ENCODE data around the gene NUDT14.

The NUDT14 gene

GRCh38 chr14:105146181-105146975 is 34.7 kb downstream of the NUDT14 start:
- no peak for DNase-seq (ENCODE audit: low read depth)

- DNase-seq (ENCODE audit: low read depth) = no peak
Observed at GRCh38 chr14:105145381-105146180, 35.5 kb downstream of the NUDT14 start.

DNA sequence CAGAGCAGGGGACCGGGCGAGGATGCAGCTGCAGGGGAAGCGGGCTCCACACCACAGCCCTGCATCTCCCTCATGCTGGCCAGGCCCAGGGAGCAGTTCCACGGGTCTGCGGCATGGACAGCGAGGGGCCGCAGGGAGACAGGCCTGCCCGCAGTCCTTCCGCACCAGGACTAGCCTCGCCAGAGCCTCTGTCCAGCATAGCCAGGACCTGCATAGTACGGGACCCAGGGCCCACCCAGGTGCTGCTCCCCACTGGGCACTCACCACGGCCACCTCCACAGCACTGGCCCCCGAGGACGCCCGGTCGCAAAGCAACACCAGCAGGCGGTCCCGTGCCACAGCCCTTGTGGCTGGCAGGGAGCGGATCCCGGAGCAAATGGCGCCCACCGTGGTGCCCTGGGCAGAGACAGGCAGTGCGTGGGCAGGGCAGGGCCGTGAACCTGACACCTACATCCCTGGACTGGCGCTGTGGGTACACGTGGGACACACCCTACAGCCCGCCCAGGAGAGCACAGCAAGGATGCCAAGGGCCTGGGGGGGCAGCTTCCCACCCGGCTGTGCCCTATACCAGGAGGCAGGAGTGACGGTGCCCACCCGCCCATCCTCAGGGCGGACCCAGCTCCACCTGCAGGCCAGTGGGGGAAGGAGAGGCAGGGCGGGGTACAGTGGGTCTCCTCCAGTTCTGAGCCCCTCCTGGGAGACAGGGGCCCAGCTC is 36.3 kb downstream of the NUDT14 start:
- no peak for DNase-seq (ENCODE audit: low read depth)

DNA sequence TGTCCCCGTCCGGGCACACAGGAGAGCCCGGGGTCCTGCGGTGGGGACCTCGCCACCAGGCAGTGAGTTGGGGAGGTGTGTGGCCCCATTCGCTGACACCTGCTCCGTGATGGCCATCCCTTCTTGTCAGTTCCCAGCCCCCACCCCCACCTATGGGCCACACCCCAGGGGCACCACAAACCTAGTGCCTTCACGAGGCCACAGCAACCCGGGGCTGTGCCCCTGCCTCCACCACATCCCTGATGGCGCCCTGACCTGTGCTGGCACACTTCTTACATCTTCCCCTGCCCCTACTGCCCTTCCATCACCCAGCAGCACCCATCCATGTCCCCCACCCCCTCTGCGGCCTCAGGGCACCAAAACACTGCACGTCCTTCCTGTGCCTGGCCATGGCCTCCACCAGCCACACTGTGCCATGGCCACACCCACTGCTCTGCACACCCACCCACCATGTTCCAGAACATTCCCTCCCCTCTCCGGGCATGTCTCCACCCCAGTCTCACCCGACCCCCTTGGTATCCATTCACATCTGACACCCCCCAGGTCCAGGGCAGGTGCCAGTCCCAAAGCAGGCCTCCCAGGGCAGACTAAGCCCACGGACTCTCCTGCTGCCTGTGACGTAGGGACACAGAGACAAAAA is 37.0 kb downstream of the NUDT14 start:
- no peak for DNase-seq (ENCODE audit: low read depth)

DNA sequence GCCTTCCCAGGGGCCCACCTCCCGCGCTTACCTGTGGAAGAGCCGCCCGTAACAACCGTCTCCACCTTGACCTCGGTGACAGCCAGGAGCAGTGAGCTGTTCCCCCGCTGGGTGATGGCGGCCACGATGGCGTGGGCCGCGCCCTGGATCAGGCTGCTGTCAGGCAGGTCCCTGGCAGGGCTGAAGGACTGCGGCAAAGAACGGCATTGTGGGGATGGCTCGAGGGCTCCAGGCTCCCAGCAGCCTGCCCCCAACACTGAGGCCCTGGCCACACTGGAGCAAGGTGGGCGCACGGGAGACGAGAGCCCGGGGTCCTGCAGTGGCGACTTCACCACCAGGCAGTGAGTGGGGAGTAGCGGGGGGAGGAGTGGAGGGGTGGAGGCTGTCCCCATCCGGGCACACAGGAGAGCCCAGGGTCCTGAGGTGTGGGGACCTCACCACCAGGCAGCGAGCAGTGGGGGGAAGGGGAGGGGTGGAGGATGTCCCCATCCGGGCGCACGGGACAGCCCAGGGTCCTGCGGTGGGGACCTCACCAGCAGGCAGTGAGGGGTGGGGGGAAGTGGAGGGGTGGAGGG is 37.6 kb downstream of the NUDT14 start:
- DNase-seq (ENCODE audit: low read depth) = no peak

DNA sequence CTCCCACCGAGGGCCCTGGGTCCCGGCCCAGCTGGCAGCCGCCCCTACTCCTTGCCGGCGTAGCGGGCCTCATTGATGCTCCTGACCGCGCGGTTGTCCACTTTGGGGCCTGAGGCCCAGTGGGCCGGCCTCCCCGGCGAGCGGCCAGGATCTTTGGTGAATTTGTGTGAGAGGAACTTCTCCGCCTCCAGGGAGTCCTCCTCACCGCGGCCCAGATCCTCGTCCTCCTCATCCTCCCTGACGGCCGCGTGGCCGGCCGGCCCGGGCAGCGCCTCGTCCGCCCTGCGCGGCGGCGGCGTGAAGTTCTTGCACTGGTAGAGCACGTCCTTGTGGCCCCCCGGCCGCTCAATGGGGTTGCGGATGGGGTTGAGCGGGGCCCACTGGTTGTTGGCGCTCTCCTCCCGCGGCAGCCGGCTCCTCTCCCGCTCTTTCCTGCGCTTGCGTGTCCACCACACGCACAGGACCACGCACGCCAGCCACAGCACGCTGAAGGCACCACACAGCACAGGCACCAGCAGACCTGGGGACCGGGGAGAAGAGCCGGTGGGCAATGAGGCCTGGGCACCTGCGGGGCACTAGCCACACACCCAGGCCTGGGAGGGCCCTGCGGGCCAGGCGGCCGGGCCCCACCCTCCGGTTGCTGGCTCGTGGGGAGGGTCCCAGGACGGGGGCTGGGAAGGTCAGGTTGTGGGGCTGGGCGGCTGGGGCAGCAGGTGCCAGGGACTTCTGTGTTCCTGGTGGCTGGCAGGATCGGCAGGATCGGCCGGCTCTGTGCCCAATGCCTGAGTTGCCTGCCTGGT is 38.3 kb downstream of the NUDT14 start:
- no peak for DNase-seq (ENCODE audit: low read depth)

- no peak for DNase-seq (ENCODE audit: low read depth)
Observed at GRCh38 chr14:105141486-105142281, 39.4 kb downstream of the NUDT14 start.

GRCh38 chr14:105141026-105141425 is 40.1 kb downstream of the NUDT14 start:
- DNase-seq (ENCODE audit: low read depth) = no peak

DNA sequence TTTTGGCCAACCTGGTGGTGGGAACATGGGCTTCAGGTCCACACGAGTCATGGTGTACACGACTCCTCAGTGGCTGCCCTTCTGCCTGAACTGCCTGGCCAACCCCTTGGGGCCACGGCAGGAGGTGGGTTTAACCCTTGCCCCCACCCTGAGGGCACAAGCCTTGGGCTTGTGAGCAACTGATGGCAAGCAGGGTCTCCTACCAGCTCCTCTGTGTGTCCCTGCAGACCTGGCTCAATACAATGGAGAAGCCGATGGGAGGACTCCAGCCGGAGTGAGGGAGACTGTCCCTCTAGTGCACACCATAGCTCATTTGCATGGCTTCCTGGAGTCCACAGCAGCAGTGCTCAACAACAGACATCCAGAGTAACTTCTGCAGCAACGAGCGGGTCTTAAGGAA is 40.5 kb downstream of the NUDT14 start:
- DNase-seq (ENCODE audit: low read depth) = no peak

DNA sequence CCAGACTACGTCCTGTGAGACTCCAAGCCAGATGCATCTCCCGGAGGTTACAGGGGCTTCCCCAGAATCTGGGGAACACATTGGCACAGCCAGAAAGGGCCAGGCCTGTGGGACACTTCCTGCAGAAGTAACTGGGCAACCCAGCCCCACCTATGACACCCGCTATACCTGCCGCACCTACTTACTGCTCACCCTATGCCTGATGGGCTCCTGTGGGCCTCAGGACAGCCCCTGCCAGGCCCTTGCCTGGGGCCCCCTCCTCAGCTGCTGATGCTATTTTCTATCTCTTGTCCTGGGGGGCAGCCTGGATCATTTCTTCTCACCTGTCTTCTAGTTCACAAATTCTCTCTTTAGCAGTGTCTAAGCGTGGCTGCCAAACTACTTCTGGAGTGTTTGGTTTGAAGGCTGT is 41.3 kb downstream of the NUDT14 start:
- no peak for DNase-seq (ENCODE audit: low read depth)

- DNase-seq (ENCODE audit: low read depth) = no peak
Observed at GRCh38 chr14:105139212-105139825, 41.8 kb downstream of the NUDT14 start.

GRCh38 chr14:105138551-105139111 is 42.5 kb downstream of the NUDT14 start:
- DNase-seq (ENCODE audit: low read depth) = no peak

DNA sequence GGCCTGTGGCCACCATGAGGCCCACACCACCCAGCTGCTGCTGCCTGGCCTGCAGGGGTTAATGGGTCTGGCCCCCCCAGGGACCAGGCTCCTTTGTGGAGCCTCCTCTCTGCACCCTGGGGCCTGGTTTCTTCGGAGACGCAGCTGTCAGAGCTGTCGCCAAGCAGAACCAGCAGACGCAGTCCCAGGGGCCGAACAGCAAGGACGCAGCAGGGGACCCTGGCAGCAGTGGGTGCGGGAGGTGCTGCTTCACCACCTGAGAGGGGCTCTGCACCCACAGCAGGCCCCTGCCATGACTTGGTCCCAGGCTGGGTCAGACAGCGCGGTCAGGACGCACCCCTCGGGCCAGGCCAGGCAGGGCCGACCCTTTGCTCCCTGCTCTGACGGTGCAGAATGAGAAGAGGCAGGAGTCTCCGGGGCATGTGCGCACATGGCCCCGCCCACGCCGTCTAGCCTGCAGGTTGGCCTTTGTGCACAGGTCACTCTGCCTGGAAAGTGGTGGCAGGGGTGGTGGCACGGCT is 43.0 kb downstream of the NUDT14 start:
- no peak for DNase-seq (ENCODE audit: low read depth)

GRCh38 chr14:105137481-105138020 is 43.6 kb downstream of the NUDT14 start:
- no peak for DNase-seq (ENCODE audit: low read depth)

GRCh38 chr14:105136401-105137322 is 44.5 kb downstream of the NUDT14 start:
- DNase-seq (ENCODE audit: low read depth) = no peak

- no peak for DNase-seq (ENCODE audit: low read depth)
Observed at GRCh38 chr14:105135700-105136395, 45.3 kb downstream of the NUDT14 start.

All from stimulated activated CD8-positive, alpha-beta memory T cell treated with anti-CD3 and anti-CD28 coated beads, Interleukin-15, amount 100 ng/mL, for 24 hours (primary cell).